GM18870 (cell line): ENCODE data around the gene SSX7.
"Not testable (repeated sequence)": the region's sequence is repeated elsewhere in the genome, so short reads cannot be mapped to it uniquely, and the experiment has no call there.

Experiments used
- ATAC-seq: cut with Tn5 transposase; IDR thresholded peaks from one replicate; pipeline ENCODE4 v1.9.1; 2021; ENCODE audit warnings: moderate library complexity; ENCODE audit not compliant: unreplicated experiment

SSX7 gene, protein sequence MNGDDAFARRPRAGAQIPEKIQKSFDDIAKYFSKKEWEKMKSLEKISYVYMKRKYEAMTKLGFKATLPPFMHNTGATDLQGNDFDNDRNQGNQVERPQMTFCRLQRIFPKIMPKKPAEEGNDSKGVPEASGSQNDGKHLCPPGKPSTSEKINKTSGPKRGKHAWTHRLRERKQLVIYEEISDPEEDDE

DNA sequence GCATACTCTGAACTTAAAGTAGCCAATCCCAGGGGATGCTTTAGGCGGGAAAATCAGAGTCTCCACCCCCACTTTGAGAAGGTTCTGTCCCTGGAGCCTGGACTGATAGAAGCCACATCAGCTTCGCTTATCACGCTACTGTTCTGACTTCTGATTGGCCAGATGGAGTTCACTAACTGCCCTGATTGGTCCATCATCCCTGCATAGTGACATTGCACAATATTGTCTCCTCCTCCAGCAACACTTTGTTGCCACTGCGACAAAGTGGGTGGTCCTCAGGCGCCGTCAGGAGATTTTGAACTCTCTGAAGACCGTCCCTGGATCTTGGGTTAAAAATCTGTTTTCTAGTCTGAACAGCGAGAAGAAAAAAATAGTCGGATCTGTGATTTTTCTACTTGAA, at the start of gene SSX7:
SSX7 (minus strand) TSS at position 101 of the 400 bp plus-strand sequence. CDS start 1,428 bp downstream, outside the sequence.
- ATAC-seq, result not testable (repeated sequence)

DNA sequence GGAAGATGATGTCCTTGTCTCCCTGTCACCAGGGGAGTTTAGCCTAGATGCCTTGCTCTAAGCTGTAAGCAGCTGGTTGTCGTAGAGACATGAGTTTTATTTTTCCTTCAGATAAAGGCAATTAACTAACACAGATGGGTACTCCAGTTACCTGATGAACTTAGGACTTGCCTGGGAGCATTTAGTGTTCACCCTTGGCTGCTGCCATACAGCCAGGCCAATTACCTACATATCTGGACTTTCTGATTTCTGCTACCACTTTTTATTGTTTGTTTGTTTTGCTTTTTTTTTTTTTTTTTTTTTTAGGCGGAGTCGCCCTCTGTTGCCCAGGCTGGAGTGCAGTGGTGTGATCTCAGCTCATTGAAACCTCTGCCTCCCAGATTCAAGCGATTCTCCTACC, 37.3 kb upstream of the SSX7 start:
- ATAC-seq, result not testable (repeated sequence)

DNA sequence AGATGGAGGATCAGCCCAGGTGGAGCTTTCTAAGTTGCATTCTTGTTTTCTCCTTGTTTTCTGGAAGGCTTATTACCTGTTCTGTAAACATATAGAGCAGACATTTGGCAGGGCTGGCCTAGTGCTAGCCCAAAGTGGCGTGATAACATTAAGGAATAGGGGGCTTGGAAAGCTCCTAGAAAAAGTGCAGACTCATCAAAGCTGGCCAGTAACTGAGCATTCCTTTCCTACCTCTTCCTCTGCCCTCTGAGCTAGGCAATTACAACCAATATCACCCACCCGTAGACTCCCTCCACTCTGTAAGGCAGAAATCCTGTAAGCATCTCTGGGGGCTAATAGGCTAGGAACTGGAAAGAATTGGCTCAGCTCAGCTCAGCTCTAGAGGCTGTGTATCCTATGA, 7.5 kb upstream of the SSX7 start:
- not testable (repeated sequence) for ATAC-seq

DNA sequence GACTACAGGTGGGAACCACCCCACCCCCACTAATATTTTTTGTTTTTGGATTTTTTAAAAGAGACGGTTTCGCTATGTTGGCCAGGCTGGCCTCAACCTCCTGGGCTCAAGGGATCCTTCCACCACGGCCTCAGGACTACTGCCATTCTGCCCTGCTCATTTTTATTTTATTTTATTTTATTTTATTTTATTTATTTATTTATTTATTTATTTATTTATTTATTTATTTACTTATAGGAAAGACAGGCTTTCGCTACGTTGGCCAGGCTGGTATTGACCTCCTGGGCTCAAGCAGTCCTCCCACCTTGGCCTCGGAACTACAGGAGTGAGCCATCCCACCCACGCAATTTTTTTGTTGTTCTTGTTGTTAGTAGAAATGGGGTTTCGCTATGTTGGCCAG, 775 bp upstream of the SSX7 start:
- ATAC-seq, result not testable (repeated sequence)

DNA sequence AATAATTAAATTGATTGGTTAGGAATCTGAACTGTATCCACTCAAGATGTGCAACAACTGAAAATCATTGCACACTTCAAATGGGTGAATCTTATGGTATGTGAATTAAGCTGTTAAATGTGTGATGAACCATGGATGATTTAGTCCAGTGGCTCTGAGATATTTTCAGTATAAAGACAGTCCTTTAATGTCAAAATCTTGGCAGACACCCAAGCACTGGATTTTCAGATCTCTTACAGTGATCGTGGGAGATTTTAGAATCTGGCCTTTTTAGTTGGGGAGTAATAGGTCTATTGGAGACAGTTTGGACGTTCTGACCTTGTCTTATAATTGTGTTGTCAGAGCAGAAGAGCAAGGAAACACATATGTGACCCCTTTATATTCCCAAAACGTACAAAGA, 4.0 kb downstream of the SSX7 start:
- ATAC-seq, result not testable (repeated sequence)

DNA sequence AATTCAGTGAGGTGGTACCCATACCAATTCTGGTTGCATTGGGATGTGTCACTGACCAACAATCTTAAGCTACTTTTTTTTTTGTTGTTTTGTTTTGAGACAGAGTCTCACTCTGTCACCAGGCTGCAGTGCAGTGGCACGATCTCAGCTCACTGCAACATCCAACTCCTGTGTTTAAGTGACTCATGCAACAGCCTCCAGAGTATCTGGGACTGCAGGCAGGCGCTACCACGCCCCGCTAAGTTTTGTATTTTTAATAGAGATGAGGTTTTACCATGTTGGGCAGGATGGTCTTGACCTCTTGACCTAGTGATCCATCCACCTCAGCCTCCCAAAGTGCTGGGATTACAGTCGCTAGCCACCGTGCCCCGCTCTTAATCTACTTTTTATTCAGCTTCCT, 5.7 kb downstream of the SSX7 start:
- not testable (repeated sequence) for ATAC-seq

DNA sequence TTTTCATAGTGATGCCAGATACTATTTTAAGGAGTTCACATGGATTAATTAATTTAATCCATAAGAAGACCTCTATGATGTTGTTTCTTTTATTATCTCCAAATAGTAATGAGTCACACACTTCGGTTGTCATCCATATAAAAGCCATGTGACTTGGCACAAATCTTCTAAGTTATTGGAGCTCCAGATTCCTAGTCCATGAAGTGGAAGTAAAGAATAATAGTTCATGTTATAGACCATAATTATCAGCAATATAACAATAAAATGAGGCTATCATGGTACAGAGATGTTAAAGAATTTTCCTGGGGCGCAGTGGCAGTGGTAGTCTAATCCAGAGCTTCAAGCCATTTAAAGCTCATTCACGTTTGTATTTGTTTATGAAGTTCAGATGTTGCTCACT, 26.2 kb downstream of the SSX7 start:
- ATAC-seq, result not testable (repeated sequence)

DNA sequence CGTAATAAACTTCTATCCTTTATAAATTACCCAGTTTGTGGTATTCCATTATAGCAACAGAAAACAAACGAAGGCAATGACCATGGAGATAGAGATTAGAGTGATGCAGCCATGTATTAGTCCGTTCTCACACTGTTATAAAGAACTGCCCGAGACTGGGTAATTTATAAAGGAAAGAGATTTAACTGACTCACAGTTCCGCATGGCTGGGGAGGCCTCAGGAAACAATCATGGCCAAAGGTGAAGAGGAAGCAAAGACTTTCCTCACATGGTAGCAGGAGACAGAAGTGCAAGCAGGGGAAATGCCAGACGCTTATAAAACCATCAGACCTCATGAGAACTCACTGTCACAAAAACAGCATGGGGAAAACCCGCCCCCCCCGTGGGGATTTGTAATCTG, 34.0 kb downstream of the SSX7 start:
- ATAC-seq, result not testable (repeated sequence)

DNA sequence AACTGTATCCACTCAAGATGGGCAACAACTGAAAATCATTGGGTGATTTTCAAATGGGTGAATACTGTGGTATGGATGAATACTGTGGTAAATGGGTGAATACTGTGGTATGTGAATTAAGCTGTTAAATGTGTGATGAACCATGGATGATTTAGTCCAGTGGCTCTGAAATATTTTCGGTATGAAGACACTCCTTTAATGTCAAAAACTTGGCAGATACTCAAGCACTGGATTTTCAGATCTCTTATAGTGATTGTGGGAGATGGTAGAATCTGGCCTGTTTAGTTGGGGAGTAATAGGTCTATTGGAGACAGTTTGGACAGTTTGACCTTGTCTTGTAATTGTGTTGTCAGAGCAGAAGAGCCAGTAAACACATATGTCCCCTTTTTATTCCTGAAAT, 45.7 kb downstream of the SSX7 start:
- ATAC-seq, result no peak

DNA sequence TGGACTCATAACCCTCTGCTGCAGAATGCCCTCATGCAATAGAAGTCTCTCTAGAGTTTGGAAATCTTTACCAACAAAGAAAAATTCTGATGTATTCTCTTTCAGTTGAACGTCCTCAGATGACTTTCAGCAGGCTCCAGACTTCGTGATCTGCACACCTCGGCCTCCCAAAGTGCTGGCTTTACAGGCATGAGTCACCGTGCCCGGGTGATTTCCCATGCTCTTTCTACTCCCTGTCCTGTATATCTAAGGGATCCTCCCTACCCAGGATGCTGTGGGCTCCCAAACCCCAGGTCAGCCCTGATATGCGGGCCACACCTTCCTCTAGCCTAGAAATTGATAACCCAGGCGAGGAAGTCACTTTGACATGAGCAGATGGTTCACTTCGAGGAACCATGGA, 51.5 kb downstream of the SSX7 start:
- ATAC-seq, result not testable (repeated sequence)

DNA sequence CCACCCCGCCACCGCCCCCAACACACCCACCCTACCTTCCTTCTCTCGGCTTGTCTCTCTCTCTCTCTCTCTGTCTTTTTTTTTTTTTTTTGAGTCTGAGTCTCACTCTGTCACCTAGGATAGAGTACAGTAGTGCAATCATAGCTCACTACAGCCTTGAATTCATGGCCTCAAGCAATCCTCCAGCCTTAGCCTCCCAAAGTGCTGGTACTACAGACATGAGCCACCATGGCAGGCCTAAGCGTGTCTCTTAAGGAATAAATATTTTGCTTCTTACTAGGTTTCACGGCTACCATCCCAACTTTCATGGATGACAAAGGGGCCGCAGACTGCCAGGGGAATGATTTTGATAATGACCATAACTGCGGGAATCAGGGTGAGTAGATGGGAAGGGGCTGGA, 55.8 kb downstream of the SSX7 start:
- ATAC-seq, result no peak

DNA sequence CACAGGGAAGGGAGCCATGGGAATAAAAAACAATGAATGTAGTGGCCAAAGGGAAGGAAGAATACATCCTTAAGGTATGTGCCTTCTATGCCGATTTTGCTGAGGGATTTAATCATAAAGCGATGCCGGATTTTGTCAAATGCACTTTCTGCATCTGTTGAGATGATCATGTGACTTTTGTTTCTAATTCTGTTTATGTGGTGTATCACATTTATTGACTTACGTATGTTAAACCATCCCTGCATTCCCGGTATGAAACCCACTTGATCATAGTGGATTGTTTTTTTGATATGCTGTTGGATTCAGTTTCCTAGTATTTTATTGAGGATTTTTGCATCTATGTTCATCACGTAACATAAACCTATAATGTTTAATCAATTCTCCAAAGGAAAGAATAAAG, 60.0 kb downstream of the SSX7 start:
- ATAC-seq, result no peak
